Kidney capillary endothelial cell (primary cell): Measurements from ENCODE around the gene AK8.
"Not testable (repeated sequence)": the region's sequence is repeated elsewhere in the genome, so short reads cannot be mapped to it uniquely, and the experiment has no call there.

Experiments
- DNase-seq: peaks from one replicate; pipeline ENCODE4 v3.0.0-alpha.2; 2018; ENCODE audit warnings: low spot score

AK8 gene

GRCh38 chr9:132711846-132712245 lies 166.2 kb downstream of the AK8 start:
- no peak for DNase-seq

GRCh38 chr9:132711152-132711551 lies 166.9 kb downstream of the AK8 start:
- not testable (repeated sequence) for DNase-seq

GRCh38 chr9:132710333-132710732 lies 167.8 kb downstream of the AK8 start:
- DNase-seq, result no peak

DNA sequence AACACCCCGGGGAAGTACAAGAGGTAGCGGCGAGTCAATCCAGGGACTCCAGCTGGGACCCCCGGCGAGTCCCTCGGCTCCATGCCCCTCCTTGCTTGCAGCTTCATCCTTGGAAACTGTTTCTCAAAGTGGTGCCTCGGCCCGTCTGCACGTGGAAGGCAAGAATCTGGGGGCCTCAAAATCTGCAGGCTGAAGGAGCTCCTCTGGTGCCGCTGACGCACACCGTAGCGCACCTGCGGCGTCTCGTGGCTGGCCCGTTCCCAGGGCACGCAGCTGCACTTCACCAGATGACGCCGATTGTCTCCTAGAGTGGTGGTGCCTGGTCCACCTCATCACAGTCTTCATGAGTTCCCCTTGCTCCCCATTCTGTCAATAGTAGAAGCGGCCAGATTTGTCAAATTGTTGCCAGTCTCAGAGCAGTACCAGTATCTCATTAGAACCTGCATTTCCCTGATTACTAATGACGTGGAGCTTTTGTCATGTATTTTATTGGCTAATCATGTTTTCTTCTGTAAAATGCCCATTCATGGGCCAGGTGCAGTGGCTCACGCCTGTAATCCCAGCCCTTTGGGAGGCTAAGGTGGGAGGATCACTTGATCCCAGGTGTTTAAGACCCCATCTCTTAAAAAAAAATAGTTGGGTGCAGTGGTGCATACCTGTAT lies 169.2 kb downstream of the AK8 start:
- DNase-seq, result no peak

DNA sequence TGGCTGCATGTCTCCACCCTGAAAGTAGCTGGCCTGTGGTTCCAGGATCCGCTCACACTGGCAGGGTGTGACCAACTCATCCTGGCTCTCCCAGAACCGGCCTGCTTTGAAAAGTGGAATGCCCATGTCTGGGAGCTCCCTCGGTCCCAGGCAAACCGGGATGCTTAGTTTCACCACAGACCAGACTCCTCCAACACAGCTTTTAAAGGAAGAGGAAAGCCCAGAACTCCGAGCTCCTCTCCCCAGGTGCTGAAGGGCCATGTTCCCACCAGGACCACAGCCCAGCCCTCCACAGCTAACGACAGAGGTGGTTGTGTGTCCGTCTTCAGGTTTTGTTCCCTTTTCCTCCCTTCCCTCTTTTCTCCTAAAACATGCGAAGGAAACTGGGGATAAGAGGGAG lies 169.8 kb downstream of the AK8 start:
- no peak for DNase-seq

DNA sequence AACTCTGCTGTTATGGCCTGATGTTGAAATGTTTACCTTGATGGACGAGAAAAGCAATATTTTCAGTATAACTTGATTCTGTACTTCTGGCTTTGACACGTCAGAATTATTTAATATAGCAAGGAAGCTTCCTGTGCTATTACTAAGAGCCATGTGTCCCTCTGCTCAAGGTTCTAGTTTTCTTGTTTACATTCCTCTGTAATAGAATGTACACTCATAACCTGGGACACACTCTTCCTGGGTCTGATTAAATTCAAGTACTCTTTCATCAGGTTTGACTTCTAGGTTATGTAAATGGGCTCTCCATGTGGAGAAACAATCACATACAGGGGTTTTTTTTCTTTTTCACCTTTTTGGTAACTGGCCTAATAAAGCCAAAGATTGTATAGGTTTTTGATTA lies 174.7 kb downstream of the AK8 start:
- DNase-seq, result no peak

DNA sequence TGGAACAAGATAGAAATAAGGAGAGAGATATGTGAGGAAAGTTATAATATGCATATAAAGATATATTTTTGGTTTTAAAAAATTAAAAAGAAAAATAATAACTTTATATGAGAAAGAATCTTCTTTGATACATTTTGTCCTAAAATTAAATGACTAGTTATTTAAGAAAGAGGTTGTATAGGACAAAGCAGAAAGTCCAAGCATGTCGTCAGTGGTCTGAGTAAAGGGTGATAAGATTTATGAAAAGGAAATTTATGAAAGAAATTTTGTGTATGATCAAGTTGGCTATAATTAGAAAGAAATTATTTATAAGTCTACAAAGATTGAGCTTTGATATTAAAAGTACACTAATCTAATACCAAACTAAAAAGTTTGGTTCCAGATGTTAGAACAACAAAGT lies 175.8 kb downstream of the AK8 start:
- no peak for DNase-seq

DNA sequence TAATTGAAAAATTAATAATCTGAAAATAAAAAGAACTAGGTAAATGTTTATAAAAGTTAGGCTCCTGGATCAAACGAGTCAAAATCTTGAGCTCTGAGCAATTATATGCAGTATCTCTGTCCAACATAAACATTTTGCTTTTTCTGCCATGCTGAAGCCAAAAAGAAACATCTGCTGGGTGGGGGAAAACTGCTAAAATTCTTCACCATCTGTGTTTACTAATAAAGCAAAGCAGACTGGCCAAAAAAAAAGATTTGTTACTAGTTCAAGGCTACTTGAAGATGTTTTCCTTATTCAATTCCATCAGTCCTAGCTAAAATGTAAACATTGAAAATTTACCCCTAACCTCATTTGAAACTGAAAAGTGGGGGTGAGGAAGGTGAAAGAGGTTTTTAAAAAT lies 178.1 kb downstream of the AK8 start:
- no peak for DNase-seq

- DNase-seq, result no peak
Observed at GRCh38 chr9:132698989-132699388, 179.1 kb downstream of the AK8 start.

- no peak for DNase-seq
Observed at GRCh38 chr9:132697230-132697629, 180.9 kb downstream of the AK8 start.

GRCh38 chr9:132694144-132694543 lies 183.9 kb downstream of the AK8 start:
- no peak for DNase-seq

GRCh38 chr9:132690696-132691095 lies 187.4 kb downstream of the AK8 start:
- DNase-seq, result no peak

- DNase-seq, result no peak
Observed at GRCh38 chr9:132683873-132684272, 194.2 kb downstream of the AK8 start.

- DNase-seq, result no peak
Observed at GRCh38 chr9:132681561-132681960, 196.5 kb downstream of the AK8 start.

DNA sequence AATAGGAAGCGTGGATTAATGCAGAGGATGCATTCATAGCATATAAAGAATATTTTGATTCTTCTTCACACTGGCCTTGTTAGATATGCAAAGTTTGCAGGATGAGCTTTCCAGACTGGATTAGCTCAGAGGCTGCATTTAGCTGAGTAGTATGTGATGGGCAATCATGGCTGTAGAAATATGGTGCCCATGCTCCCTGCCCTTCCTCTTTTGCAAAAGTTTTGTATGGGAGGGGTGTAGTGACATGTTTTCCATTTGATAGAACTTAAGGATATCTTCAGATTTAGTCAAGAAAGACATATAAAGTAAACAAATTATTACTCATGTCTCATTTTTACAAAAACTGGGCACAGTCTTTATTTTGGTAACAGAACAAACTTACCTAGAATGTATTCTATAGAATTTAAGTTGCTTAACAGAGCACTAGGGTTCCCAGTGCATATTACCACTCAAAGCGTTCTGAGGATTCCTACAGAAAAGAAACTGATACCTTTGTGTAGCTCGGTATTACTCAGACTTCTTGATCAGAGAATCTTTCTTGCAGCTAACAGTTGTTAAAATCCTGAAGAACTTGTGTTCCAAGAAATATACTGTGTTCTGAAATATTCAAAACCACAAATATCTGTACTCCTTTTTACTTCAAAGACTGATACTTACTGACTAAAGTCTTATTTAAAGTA lies 198.0 kb downstream of the AK8 start:
- DNase-seq, result no peak

DNA sequence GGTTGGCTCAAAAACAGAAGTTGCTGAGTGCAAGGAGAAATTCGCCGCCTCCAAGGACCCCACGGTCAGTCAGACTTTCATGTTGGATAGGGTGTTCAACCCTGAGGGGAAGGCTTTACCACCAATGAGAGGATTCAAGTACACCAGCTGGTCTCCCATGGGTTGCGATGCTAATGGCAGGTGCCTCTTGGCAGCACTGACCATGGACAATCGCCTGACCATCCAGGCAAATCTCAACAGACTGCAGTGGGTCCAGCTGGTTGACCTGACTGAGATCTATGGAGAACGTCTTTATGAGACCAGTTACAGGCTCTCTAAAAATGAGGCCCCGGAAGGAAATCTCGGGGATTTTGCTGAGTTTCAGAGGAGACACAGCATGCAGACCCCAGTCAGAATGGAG lies 200.1 kb downstream of the AK8 start:
- DNase-seq, result no peak
